Activated effector memory CD4-positive, alpha-beta T cell treated with anti-CD3 and anti-CD28 coated beads, Interleukin-2, amount 50 U/mL, for 16 hours (primary cell): ENCODE measurements around the gene SLC6A19.
"Not testable (repeated sequence)": the region's sequence is repeated elsewhere in the genome, so short reads cannot be mapped to it uniquely, and the experiment has no call there.

ENCODE experiments used
- DNase-seq: peaks from one replicate; pipeline ENCODE4 v3.0.0-alpha.2; 2020

SLC6A19 gene

GRCh38 chr5:1249366-1250280 is 48.2 kb downstream of the SLC6A19 start:
- DNase-seq = no peak

GRCh38 chr5:1251678-1252580 is 50.5 kb downstream of the SLC6A19 start:
- no peak for DNase-seq

GRCh38 chr5:1252681-1253080 is 51.3 kb downstream of the SLC6A19 start:
- DNase-seq = no peak

- no peak for DNase-seq
Measured at GRCh38 chr5:1253456-1254105, 52.2 kb downstream of the SLC6A19 start.

DNA sequence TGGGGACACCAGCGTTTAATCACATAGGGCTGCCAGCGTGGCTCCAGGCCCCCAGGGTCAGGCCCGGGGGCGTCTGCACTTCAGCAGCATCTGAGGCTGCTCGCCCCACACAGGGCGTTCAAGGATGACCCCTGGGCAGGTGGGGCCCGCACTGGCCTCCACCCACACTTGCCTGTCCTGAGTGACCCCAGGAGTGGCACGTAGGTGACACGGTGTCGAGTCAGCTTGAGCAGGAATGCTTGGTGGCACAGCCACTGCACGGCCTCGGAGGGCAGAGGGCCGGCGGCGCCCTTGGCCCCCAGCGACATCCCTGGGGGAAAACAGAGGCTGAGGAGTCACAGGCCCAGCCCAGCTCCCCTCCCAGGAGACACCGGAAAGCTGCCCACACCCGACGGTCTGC is 52.8 kb downstream of the SLC6A19 start:
- no peak for DNase-seq

- peak; percentile 77 for DNase-seq
Measured at GRCh38 chr5:1255081-1255561, 53.7 kb downstream of the SLC6A19 start.

DNA sequence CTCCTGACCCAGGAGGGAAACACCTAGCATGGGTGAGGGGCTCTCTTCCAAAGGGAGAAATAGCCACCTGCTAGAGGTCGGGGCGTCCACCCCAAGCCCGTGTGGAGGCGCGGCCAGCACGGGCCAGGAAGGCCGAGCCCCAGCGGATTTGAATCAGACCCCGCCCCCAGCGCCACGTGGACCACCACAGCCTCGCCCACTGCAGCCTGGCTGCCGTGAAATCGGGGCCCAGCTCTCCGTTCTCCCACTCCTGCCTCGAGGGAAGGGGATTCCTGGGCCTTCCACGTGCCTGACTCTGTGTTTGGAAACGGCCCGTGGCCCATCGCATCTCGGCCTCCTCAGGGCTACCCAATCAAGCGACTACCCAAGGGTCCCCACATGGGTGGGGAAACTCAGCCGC is 55.4 kb downstream of the SLC6A19 start:
- DNase-seq = no peak

GRCh38 chr5:1257363-1257762 is 56.0 kb downstream of the SLC6A19 start:
- DNase-seq = no peak

- DNase-seq = no peak
Measured at GRCh38 chr5:1257841-1258240, 56.4 kb downstream of the SLC6A19 start.

- no peak for DNase-seq
Measured at GRCh38 chr5:1259806-1260480, 58.5 kb downstream of the SLC6A19 start.

DNA sequence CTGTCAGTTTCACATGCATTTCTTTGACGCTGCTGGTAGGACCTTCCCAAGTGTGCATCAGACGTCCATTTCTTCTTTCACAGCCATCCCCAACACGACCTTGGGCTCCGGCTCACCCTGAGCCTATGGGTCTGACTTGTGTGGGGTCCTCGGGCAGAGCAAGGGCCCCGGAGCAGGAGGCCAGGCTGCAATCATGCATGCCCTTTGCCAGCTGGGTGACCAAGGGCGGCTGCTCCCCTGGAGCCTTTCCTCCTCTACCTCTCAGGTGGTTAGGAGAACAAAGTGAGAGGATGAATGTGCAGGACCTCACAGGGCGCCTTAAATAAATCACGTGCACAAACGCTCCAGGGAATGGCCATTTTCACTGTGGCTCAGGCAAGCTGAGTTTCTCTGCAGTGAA is 60.2 kb downstream of the SLC6A19 start:
- DNase-seq = no peak

DNA sequence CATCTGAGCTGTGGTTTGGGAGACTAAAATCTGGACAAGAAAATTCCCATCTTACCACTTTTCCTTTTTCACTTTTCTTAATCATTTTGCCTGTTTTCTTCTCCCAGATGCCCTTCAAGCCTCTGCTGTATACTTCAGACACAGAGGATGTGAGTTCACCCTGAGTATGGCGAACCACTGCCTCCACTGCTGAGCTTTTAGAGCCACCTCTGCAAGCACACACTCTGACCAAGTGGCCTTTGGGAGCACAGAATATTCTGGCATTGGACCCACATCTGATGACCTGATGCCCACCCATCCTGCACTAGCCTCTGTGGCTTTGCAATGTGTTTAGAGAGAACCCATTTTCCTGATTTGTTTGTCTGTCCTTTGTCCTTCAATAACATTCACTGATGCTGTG is 61.0 kb downstream of the SLC6A19 start:
- no peak for DNase-seq

GRCh38 chr5:1264211-1264610 is 62.8 kb downstream of the SLC6A19 start:
- no peak for DNase-seq

GRCh38 chr5:1265026-1265425 is 63.6 kb downstream of the SLC6A19 start:
- no peak for DNase-seq

- no peak for DNase-seq
Measured at GRCh38 chr5:1265461-1266455, 64.4 kb downstream of the SLC6A19 start.

- no peak for DNase-seq
Measured at GRCh38 chr5:1266791-1267190, 65.4 kb downstream of the SLC6A19 start.

- DNase-seq = not testable (repeated sequence)
Measured at GRCh38 chr5:1267464-1267863, 66.1 kb downstream of the SLC6A19 start.

GRCh38 chr5:1268056-1268455 is 66.7 kb downstream of the SLC6A19 start:
- no peak for DNase-seq

GRCh38 chr5:1268666-1269065 is 67.3 kb downstream of the SLC6A19 start:
- DNase-seq = peak; percentile 69

GRCh38 chr5:1270426-1270825 is 69.0 kb downstream of the SLC6A19 start:
- no peak for DNase-seq
